HG03439 (cell line): ENCODE measurements around the gene NBPF6.
"Not testable (repeated sequence)": the region's sequence is repeated elsewhere in the genome, so short reads cannot be mapped to it uniquely, and the experiment has no call there.

ENCODE experiments used
- ATAC-seq: cut with Tn5 transposase; IDR thresholded peaks from one replicate; pipeline ENCODE4 v1.9.1; 2021; ENCODE audit warnings: mild to moderate bottlenecking, moderate library complexity; ENCODE audit not compliant: unreplicated experiment

Gene NBPF6

DNA sequence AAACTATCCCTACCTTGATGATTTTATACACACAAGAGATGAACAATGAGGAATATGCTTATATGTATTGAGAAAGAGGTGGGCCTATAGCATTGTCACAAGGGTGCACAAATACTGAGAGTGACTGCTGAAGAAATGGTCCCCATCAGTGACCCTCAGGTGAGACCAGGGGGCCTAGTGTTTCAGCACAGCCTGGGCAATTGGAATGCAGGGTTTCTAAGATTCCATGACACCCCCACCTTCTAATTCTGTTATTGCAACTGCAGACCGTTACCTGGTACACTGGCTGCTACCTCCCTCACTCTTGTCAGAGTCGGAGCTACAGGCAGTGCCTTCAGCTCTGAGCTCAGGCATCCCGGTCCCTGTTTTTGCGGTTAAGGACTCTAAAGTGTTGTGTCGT, at the start of gene NBPF6:
TSS of gene NBPF6 (plus strand) at position 301 of the 400 bp plus-strand sequence. CDS start 259 bp downstream, outside the sequence.
- not testable (repeated sequence) for ATAC-seq

DNA sequence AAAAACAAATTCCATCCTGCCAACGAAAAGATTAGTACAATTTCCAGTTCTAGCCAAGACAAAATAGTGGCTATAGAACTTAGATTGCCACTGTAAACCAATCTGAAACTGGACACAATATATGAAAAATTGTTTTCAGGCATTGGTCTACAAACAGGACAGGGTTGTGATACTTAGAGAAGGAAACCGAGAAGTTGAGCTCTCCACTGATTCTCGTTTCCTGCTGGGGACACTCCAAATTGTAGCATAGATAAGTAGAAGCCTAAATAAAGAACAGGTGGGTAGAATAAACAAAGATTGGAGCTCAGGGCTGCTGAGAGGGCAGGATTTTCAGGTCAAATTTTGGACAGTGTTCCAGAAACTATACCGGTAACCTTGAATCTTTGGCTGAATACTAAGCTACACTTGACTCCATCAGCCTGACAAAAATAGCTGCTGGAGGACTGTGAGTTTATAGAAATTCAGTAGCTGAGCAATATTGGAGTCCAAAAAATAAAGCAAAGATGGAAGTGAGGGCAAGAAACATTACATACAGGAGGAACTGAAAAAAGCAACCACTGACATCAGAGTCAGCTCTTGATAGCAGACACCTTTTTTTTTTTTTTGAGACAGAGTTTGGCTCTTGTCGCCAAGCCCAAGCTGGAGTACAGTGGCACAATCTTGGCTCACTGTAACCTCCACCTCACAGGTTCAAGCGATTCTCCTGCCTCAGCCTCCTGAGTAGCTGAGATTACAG, 38.9 kb upstream of the NBPF6 start:
- not testable (repeated sequence) for ATAC-seq

DNA sequence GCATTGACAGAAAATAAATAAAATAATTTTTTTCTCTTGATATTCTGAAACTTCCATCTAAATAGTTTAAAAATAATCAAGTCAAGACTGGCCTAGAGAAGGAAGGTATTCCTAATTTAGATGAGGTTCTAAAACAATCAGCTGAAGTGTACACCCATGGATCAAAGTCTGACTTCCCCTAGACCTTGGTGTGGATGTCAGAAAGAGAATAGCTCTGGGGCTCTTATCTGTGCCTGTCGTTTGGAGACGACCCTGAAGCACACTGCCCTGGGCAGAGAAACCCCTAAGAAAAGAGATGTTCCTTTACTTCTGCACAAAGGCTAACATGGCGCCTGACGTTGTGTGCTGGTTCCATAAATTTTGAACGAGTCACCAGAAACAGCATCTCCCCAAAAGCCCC, 30.0 kb upstream of the NBPF6 start:
- not testable (repeated sequence) for ATAC-seq

DNA sequence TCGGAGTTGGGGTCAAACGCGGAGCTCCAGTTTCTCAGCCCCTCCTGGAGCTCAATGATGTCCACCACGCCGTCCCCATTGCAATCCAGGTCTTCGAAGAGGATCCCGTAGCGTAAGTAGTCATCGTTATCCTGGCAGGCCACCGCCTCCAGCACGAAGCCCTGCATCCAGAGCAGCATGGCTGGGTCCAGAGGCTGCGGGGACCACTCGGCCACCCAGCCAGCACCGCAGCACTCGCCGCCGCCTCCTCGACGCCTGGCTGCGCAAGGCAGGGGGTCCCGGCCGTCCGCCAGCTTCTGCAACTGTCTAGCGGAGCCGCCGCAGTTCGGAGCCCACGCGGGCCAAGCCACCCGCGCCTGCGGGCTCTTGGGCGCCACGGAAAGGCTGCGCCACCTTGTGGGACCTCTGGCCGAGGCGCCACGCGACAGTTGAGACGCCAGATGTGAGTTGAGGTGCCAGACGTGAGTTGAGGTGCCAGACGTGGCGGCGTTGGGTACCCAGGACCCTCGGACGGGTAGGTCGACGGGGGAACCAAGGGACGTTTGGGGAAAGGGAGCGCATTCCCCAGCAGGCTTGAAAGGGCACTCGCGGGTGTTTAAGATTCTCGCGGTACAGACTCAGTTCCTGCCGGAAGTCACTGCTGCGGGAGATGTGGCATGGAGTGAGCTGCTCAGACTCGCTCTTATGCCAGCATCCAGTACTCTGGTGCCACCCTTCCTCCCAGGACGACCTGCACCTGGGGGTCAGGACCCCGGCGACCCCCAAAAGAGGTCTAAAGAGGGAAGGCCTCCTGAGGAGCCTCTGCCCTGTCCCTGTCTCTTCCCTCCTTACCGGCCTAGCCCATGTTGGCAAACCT, 28.9 kb upstream of the NBPF6 start:
- ATAC-seq, result not testable (repeated sequence)

GRCh38 chr1:108426877-108427276, 23.3 kb upstream of the NBPF6 start:
- not testable (repeated sequence) for ATAC-seq

- not testable (repeated sequence) for ATAC-seq
These were observed 18.1 kb upstream of the NBPF6 start for GRCh38 chr1:108432002-108432401.

DNA sequence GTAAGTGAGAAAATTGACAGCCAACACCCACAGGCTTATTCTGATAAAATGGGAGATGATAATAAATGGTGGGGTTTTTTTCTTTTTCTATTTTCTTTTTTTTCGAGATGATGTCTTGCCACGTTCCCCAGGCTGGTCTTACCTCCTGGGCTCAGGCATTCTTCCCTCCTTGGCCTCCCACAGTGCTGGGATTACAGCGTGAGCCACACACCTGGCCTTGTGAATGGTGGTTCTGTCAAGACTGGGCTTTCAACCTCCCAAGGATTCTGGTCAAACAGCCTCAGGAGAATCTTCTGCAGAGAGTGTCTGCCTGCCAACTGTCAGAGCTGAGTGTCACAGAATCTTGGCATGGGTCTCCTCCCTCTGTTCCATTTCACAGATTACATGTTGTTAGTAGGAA, 16.7 kb upstream of the NBPF6 start:
- not testable (repeated sequence) for ATAC-seq

- not testable (repeated sequence) for ATAC-seq
These were observed 11.6 kb upstream of the NBPF6 start for GRCh38 chr1:108438536-108438935.

DNA sequence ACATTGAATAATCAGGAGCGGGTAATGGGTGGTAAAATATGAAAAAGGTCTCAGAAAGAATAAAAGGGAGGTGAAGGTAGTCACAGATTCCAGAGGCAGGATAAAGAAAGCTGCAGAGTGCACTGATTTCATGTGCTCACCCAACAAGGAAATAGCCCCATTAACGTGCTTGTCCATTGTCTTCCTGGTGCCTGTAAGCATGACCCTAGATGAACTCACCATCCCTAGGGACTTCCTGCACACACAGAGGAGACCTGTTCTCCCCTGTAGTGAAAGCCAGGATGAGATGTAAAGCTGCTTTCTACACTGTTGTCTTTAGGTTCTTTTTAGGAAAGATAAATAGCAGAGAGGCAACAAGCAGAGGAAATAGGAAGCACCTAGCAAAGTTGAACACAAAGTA, 4.4 kb downstream of the NBPF6 start:
- ATAC-seq, result not testable (repeated sequence)

- not testable (repeated sequence) for ATAC-seq
These were observed 8.5 kb downstream of the NBPF6 start for GRCh38 chr1:108458661-108459060.

DNA sequence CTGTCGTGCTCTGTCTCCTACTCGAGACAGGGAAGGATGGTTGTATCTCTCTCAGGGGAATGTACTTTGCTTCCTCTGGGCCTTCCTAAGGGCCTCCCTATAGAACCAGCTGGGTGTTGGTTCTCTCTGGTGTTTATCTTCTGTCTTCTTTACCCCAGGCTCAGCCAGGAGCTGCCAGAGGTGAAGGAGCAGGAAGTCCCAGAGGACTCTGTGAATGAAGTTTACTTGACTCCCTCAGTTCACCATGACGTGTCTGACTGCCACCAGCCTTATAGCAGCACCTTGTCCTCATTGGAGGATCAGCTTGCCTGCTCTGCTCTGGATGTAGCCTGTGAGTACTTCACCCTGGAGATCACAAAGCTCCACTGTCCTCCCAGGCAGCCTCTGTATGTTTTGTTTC, 11.6 kb downstream of the NBPF6 start:
- not testable (repeated sequence) for ATAC-seq

DNA sequence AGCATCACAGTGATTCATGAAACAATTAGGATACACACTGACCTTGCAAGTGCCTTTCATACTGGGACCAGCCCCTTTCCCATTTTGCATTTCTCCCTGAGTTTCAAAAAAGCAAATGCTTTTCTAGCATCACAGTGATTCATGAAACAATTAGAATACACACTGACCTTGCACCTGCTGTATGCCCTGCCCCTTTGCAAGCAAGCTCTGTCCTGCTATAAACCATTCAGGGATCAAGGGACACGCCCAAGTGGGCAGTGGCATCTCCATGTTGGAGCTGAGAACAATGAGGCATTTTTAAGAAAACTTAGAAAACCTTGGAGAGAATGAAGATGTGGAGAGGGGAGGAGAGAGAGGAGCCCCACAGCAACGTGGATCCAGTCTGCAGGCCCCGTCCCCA, 13.8 kb downstream of the NBPF6 start:
- not testable (repeated sequence) for ATAC-seq

- ATAC-seq, result not testable (repeated sequence)
These were observed 16.0 kb downstream of the NBPF6 start for GRCh38 chr1:108466166-108466565.

- ATAC-seq, result not testable (repeated sequence)
These were observed 17.0 kb downstream of the NBPF6 start for GRCh38 chr1:108467155-108467554.

DNA sequence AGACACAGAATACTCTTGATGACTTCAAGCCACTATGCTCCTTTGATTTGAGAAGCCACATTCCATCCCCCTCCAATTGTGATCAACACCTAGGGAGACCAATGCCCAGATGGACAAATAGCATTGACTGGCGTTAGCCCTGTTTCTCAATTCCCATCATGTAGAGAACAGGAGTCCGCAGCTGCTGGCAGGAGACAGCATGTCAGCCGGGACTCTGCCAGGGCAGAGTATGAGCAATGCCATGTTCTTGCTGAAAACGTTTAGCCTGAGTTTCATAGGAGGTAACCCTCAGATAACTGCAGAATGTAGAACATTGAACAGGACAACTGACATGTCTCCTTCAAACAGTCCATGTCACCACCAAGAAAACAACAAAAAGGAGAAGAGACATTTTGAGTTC, 20.6 kb downstream of the NBPF6 start:
- not testable (repeated sequence) for ATAC-seq

- not testable (repeated sequence) for ATAC-seq
These were observed 24.4 kb downstream of the NBPF6 start for GRCh38 chr1:108474516-108474915.

- ATAC-seq, result no peak
These were observed 28.4 kb downstream of the NBPF6 start for GRCh38 chr1:108478429-108479015.

DNA sequence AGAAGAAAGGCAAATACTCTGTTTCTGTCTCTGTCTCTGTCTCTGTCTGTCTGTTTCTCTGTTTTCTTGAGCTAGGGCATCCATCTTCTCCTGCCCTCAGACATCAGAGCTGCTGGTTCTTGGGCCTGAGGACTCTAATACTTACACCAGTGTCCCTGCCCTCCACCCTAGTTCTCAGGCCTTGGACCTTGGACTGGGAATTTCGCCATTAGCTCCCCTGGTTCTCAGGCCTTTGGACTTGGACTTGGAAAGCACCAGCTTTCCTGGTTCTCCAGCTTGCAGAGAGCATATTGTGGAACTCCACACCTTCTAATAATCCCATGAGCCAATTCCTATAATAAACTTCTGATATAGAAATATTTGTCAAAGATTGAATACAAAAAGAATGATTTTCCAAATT, 32.6 kb downstream of the NBPF6 start:
- ATAC-seq, result no peak

DNA sequence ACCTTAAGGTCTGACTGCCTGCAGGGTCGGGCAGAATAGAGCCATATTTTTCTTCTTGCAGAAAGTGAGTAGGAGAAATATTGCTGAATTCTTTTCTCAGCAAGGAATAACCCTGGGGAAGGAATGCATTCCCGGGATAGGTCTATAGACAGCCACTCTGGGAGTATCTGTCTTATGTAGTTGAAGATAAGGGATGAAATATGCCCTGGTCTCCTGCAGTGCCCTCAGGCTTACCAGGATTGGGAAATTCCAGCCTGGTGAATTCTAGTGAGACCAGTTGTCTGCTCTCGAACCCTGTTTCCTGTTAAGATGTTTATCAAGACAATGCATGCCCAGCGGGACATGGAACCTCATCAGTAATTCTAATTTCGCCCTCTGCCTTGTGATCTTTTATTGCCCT, 35.8 kb downstream of the NBPF6 start:
- not testable (repeated sequence) for ATAC-seq

DNA sequence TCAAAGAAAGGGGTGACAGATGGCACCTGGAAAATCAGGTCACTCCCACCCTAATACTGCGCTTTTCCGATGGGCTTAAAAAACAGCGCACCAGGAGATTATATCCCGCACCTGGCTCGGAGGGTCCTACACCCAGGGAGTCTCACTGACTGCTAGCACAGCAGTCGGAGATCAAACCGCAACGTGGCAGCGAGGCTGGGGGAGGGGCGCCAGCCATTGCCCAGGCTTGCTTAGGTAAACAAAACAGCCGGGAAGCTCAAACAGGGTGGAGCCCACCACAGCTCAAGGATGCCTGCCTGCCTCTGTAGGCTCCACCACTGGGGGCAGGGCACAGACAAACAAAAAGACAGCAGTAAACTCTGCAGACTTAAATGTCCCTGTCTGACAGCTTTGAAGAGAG, 36.6 kb downstream of the NBPF6 start:
- not testable (repeated sequence) for ATAC-seq

DNA sequence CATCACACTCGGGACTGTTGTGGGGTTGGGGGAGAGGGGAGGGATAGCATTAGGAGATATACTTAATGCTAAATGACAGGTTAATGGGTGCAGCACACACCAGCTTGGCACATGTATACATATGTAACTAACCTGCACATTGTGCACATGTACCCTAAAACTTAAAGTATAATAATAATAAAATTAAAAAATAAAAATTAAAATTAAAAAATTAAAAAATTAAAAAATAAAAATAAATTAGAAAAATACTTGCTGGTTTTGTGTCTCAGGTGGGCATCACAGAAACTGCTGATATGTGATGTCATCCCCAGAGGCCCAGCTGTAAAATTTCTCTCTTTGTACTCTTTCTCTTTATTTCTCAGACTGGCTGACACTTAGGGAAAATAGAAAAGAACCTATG, 44.9 kb downstream of the NBPF6 start:
- not testable (repeated sequence) for ATAC-seq
